K562 (cell line): ENCODE results near the gene BAG2.

Source experiments
- CTCF ChIP-seq, 3 experiments: IDR thresholded peaks in 2 of 3; conservative IDR thresholded peaks in 1 of 3; 2 replicates each; pipeline ENCODE4 v1.5.1; 2011 to 2012; ENCODE audit warnings: low read length in 3 of 3, mild to moderate bottlenecking in 3 of 3, control low read depth in 2 of 3, improper control_type of control experiment in 1 of 3, inconsistent platforms in 1 of 3, low read depth in 1 of 3, mixed read lengths in 1 of 3, moderate library complexity in 1 of 3; ENCODE audit not compliant: insufficient read depth in 2 of 3
- HCFC1 ChIP-seq: IDR thresholded peaks from 2 replicates; pipeline ENCODE4 v1.6.1; 2012; ENCODE audit warnings: low read depth, low read length, improper control_type of control experiment

GRCh38 chr6:57217270-57217669, 45.1 kb downstream of the BAG2 start:
- TF ChIP-seq CTCF (IDR thresholded peaks at IDR 0.05 in 2 of 3, conservative IDR thresholded peaks at IDR 0.05 in 1 of 3; ENCODE audit: insufficient read depth in 2 of 3, low read depth in 1 of 3, low read length in 3 of 3) (no peak), HCFC1 (no peak)
